Activated CD8-positive, alpha-beta memory T cell treated with anti-CD3 and anti-CD28 coated beads, Interleukin-2, amount 10 ng/mL, durations not matched to agents 7 days and 5 days (primary cell): ENCODE results near the gene FEM1B. TPM values are rescaled to one million over a fixed set of nuclear protein-coding genes. Genes with fewer than 3 reads are reported as not detected.

ENCODE experiments used
- ATAC-seq: fragments of 150-1000 bp; cut with Tn5 transposase; one replicate; pipeline ENCODE4 v1.10.0; 2021; ENCODE audit warnings: moderate library complexity
- CTCF ChIA-PET: fragments of 350-600 bp; sonication (Branson Sonifier 250); formaldehyde crosslinking; loops from one replicate; lab custom pipeline; 2021; ENCODE audit warnings: antibody characterized with exemption; lab: Charles Lee
- DNase-seq: peaks from one replicate; pipeline ENCODE4 v3.0.0-alpha.2; 2020
- H3K27ac Mint-ChIP-seq: one replicate; pipeline ENCODE4 v1.8.0; 2021; ENCODE audit warnings: mild to moderate bottlenecking, mixed read lengths
- H3K27me3 Mint-ChIP-seq: one replicate; pipeline ENCODE4 v1.8.0; 2021; ENCODE audit warnings: mixed read lengths
- H3K36me3 Mint-ChIP-seq: one replicate; pipeline ENCODE4 v1.8.0; 2021; ENCODE audit warnings: mild to moderate bottlenecking, mixed read lengths
- H3K4me1 Mint-ChIP-seq: one replicate; pipeline ENCODE4 v1.8.0; 2021; ENCODE audit warnings: mixed read lengths
- H3K4me3 Mint-ChIP-seq: one replicate; pipeline ENCODE4 v1.8.0; 2021; ENCODE audit warnings: mild to moderate bottlenecking, moderate library complexity, mixed read lengths
- H3K9me3 Mint-ChIP-seq: one replicate; pipeline ENCODE4 v1.8.0; 2022; ENCODE audit warnings: low read depth, mixed read lengths
- total RNA-seq, 2 experiments: library from RNA; stranded (reverse); gene quantifications; one replicate each; pipeline ENCODE4 v1.2.3, GENCODE V29; 2021

The FEM1B gene
- total RNA-seq, 2 experiments from 2014 or later, result 48.3 to 50.1 TPM

DNA sequence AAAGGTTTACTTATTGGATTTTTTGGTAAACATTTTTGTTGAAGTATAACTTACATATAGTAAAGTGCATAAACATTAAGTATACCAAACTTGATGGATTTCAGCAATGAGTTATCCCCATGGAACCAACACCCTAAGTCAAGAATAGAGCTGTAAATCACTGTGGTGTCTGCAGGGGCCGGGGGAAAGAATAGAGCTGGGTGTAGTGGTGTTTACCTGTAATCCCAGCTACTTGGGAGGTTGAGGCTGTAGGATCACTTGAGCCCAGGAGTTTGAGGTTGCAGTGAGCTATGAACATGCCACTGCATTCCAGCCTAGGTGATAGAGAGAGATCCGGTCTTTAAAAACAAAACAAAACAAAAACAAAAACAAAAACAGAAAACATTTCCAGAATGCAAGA, 13.3 kb upstream of the FEM1B start:
- ATAC-seq (no peak), DNase-seq (no peak)
- Mint-ChIP-seq H3K9me3 (no peaks in the 10 kb centered on the region), H3K27me3 (peaks cover 47% of the 10 kb centered on the region), H3K27ac (no peak overlapping the region), H3K4me3 (no peak overlapping the region), H3K36me3 (no peaks in the 10 kb centered on the region), H3K4me1 (no peaks in the 10 kb centered on the region)
- CTCF ChIA-PET, result interaction anchor here (0.5 to 1.7 kb wide), 5 partner anchors 12 to 984 kb away, joined by 3 to 6 read pairs (median 4); partner anchors contain the start of gene FEM1B

GRCh38 chr15:68265081-68265480, 12.5 kb upstream of the FEM1B start:
- Mint-ChIP-seq H3K27ac (no peak overlapping the region), H3K27me3 (peaks cover 47% of the 10 kb centered on the region)

GRCh38 chr15:68265674-68266073, 11.9 kb upstream of the FEM1B start:
- H3K36me3 Mint-ChIP-seq, result no peaks in the 10 kb centered on the region
- no peak overlapping the region for H3K27ac Mint-ChIP-seq
- no peaks in the 10 kb centered on the region for H3K9me3 Mint-ChIP-seq
- DNase-seq (no peak), ATAC-seq (no peak)
- CTCF ChIA-PET, result interaction anchor here (0.9 to 1.2 kb wide), 3 partner anchors 13 to 40 kb away, joined by 3 to 5 read pairs (median 3); no protein-coding TSS in a partner anchor
- no peaks in the 10 kb centered on the region for H3K4me1 Mint-ChIP-seq
- H3K27me3 Mint-ChIP-seq, result peaks cover 47% of the 10 kb centered on the region
- H3K4me3 Mint-ChIP-seq, result no peak overlapping the region

More at GRCh38 chr15:68265081-68265480, 12.5 kb upstream of the FEM1B start:
- H3K4me1 Mint-ChIP-seq, result no peaks in the 10 kb centered on the region
- no peaks in the 10 kb centered on the region for H3K9me3 Mint-ChIP-seq
- CTCF ChIA-PET, result interaction anchor here (0.9 to 1.6 kb wide), 4 partner anchors 12 to 41 kb away, joined by 3 to 5 read pairs (median 4); partner anchors contain the start of gene FEM1B
- no peaks in the 10 kb centered on the region for H3K36me3 Mint-ChIP-seq
- H3K4me3 Mint-ChIP-seq, result no peak overlapping the region
- ATAC-seq, result no peak
- DNase-seq, result no peak

GRCh38 chr15:68268405-68268804, 9.1 kb upstream of the FEM1B start:
- Mint-ChIP-seq H3K27me3 (peaks cover 35% of the 10 kb centered on the region), H3K27ac (no peak overlapping the region), H3K4me1 (no peaks in the 10 kb centered on the region), H3K4me3 (no peak overlapping the region), H3K9me3 (no peaks in the 10 kb centered on the region), H3K36me3 (no peaks in the 10 kb centered on the region)
- DNase-seq (no peak), ATAC-seq (no peak)
- CTCF ChIA-PET, result interaction anchor here (0.6 to 0.9 kb wide), 2 partner anchors 8 to 15 kb away, joined by 3 to 4 read pairs; no protein-coding TSS in a partner anchor

DNA sequence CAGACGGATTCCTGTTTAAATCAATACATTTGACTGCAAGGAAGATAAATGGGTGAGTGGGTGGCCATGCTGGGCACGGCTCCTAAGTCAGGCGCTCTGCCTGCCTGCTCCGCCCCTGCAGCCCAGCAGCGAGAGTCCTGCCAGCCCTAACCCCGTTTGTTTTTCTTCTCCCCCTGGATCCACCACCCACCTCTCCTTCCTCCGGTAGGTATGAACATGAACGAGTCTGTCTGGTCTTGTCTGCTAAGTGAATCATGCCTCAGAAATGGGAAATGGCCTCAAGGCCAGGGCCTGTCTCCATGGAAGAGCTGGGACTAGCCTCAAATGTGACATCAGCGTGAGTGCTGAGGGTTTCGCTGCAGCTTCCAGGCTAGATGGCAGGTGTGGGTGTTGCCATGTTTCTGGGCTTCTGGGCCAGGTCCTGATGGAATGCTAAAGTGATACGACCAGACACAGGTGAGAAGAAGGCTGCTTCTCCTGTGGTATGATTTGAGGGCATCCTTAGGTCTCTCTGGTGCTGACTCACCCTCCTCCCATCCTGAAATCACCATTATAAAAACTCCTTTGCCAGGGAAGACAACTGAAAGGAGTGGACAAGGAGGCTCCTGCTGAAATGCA, 5.6 kb upstream of the FEM1B start:
- Mint-ChIP-seq H3K4me3 (no peak overlapping the region), H3K4me1 (peaks cover 8% of the 10 kb centered on the region), H3K36me3 (no peaks in the 10 kb centered on the region), H3K9me3 (no peaks in the 10 kb centered on the region), H3K27ac (no peak overlapping the region), H3K27me3 (peaks cover 14% of the 10 kb centered on the region)
- no peak for ATAC-seq
- no peak for DNase-seq
- CTCF ChIA-PET, result interaction anchor here (1.2 kb wide), 1 partner anchor 19 kb away, joined by 3 read pairs; no protein-coding TSS in a partner anchor

- ATAC-seq, result no peak
- no peaks in the 10 kb centered on the region for H3K36me3 Mint-ChIP-seq
- CTCF ChIA-PET, result interaction anchor here (1.2 kb wide), 1 partner anchor 20 kb away, joined by 3 read pairs; no protein-coding TSS in a partner anchor
- no peak overlapping the region for H3K4me3 Mint-ChIP-seq
- H3K27me3 Mint-ChIP-seq, result peaks cover 10% of the 10 kb centered on the region
- no peak overlapping the region for H3K27ac Mint-ChIP-seq
- H3K4me1 Mint-ChIP-seq, result peaks cover 10% of the 10 kb centered on the region
- no peak for DNase-seq
- no peaks in the 10 kb centered on the region for H3K9me3 Mint-ChIP-seq
These were observed 4.7 kb upstream of the FEM1B start for GRCh38 chr15:68272721-68273271.

- DNase-seq (no peak), ATAC-seq (no peak)
- H3K36me3 Mint-ChIP-seq, result no peaks in the 10 kb centered on the region
- H3K4me1 Mint-ChIP-seq, result peaks cover 15% of the 10 kb centered on the region
- H3K27me3 Mint-ChIP-seq, result no peaks in the 10 kb centered on the region
- CTCF ChIA-PET, result interaction anchor here (1.7 kb wide), 1 partner anchor 32 kb away, joined by 5 read pairs; no protein-coding TSS in a partner anchor
- no peaks in the 10 kb centered on the region for H3K9me3 Mint-ChIP-seq
- H3K27ac Mint-ChIP-seq, result no peak overlapping the region
- no peak overlapping the region for H3K4me3 Mint-ChIP-seq
These were observed 3.2 kb upstream of the FEM1B start for GRCh38 chr15:68274201-68274848.

DNA sequence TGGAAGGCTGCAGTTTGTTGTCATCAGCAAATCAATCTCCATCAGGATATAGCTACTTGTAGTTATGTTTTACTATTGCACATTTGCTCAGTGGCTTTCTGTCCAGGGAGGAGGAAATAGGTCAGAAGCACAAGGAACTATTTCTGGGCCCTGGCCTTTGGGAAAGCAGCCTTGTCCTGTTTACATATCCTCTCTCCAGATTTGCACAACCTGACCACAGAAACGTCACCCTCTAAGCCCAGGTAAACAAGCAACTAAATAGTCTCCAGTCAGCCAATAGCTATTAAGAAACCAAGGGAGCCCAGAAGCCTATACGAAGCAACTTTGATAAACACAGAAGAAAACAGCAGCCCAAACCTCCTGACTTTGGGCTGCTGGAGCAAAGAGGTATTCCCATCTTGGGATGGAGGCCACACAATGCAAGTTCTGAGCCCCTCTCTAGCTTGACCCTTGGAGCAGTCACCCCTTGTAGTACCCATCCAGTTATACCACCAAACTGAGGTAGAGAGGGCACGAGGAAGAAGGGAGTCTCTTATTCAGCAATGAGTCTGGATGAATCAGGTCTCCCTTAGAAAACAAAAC, 2.3 kb upstream of the FEM1B start:
- Mint-ChIP-seq H3K4me3 (no peak overlapping the region), H3K36me3 (peaks cover 4% of the 10 kb centered on the region), H3K4me1 (peaks cover 24% of the 10 kb centered on the region), H3K27me3 (no peaks in the 10 kb centered on the region), H3K27ac (no peak overlapping the region), H3K9me3 (no peaks in the 10 kb centered on the region)
- CTCF ChIA-PET, result interaction anchor here (1.7 kb wide), 1 partner anchor 31 kb away, joined by 5 read pairs; no protein-coding TSS in a partner anchor
- ATAC-seq (no peak), DNase-seq (no peak)

DNA sequence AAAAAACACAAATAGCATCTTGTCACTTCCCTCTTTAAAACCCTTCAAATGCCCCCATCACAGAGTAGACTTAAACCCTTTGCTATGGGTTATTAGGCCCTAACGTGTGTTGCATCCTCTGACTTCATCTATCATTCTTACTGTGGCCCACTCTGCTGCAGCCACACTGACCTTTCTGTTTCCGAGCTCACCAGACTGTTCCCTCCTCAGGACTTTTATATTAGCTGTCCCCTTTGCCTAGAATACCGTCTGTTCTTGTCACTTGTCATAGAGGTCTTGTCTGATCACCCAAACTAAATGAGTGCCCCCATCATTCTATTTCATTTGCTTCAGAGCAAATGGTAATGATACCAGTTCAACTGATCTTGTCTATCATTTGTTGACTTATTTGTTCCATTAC, 877 bp upstream of the FEM1B start:
- ATAC-seq (no peak), DNase-seq (no peak)
- no peaks in the 10 kb centered on the region for H3K27me3 Mint-ChIP-seq
- H3K9me3 Mint-ChIP-seq, result no peaks in the 10 kb centered on the region
- peaks cover 37% of the 10 kb centered on the region for H3K4me1 Mint-ChIP-seq
- CTCF ChIA-PET, result interaction anchor here (0.6 to 4.1 kb wide), 6 partner anchors 12 to 32 kb away, joined by 3 to 25 read pairs (median 4); no protein-coding TSS in a partner anchor
- H3K27ac Mint-ChIP-seq, result peak overlapping the region; percentile 95
- H3K36me3 Mint-ChIP-seq, result peaks cover 7% of the 10 kb centered on the region
- H3K4me3 Mint-ChIP-seq, result peak overlapping the region; percentile 92

DNA sequence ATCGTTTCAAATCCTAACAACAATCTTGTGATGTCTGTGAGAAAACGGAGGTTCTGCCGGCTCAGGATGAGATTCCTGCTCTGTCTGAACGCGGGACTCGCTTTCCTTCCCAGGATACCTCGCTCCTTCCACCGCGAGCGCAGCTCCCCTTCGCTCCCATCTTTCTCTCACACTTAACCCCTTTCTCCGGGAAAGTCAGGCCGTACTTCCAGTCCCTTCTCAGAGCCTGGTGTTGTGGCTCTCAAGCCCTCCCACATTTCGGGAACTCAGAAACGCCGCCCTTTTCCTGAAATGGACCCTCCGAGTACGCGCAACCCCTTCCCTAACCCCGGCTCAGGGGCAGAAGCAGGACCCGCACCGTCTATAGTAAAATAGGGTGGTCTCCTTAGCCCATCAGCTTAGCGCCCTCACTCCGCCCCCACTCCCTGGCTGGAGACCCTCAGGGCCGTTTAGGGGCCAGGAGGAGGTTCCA, 378 bp upstream of the FEM1B start:
- CTCF ChIA-PET, result interaction anchor here (0.6 to 4.1 kb wide), 10 partner anchors 13 to 49 kb away, joined by 3 to 25 read pairs (median 4); no protein-coding TSS in a partner anchor
- Mint-ChIP-seq H3K4me3 (peak overlapping the region; percentile 92), H3K27me3 (no peaks in the 10 kb centered on the region), H3K27ac (peak overlapping the region; percentile 95), H3K9me3 (no peaks in the 10 kb centered on the region), H3K36me3 (peaks cover 7% of the 10 kb centered on the region), H3K4me1 (peaks cover 42% of the 10 kb centered on the region)
- ATAC-seq (peak; percentile 16), DNase-seq (no peak)

- CTCF ChIA-PET, result interaction anchor here (1.0 to 4.1 kb wide), 5 partner anchors 12 to 48 kb away, joined by 3 to 25 read pairs (median 3); no protein-coding TSS in a partner anchor
- H3K4me1 Mint-ChIP-seq, result peaks cover 46% of the 10 kb centered on the region
These were observed 725 bp downstream of the FEM1B start for GRCh38 chr15:68278345-68278594.

DNA sequence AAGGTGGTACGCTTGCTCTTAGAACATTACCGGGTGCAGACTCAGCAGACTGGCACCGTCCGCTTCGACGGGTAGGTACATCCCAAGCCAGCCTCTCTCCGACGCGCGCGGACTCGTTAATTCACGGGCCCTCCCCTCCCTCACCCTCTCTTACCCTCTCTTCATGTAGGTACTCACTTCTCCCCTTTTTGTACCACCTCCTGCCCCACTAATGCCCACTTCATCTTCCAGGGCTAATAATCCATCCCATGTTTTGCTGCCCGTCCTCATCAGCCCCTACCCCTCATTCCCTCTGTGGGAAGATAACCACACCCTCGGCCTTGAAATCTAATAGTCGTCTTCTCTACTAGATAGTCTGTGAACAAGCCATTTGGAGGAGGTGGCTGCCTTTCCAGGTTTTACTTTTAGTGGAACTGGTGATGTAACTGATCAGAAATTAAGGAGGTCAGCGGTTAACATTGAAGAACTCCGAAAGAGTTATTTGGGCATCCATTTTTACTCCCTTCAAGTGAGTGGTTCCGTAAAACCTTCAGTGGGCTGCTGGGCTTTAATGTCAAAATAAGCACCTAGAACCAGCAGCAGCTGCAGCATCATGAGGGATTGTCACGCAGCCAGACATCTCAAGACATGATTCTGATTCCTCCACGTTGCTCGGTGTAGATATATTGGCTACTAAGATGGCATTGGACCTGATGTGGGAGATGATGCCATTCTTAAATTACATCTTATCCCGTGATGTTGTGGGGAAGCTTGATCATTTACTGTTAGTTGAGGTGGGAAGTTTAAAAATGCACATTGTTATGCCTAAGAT, 1.3 kb downstream of the FEM1B start:
- no peak for ATAC-seq
- H3K27ac Mint-ChIP-seq, result peak overlapping the region; percentile 91
- H3K4me1 Mint-ChIP-seq, result peaks cover 48% of the 10 kb centered on the region
- H3K27me3 Mint-ChIP-seq, result no peaks in the 10 kb centered on the region
- peak overlapping the region; percentile 92 for H3K4me3 Mint-ChIP-seq
- no peak for DNase-seq
- peaks cover 8% of the 10 kb centered on the region for H3K36me3 Mint-ChIP-seq
- CTCF ChIA-PET, result interaction anchor here (1.9 to 4.1 kb wide), 2 partner anchors 26 to 27 kb away, joined by 6 to 25 read pairs; no protein-coding TSS in a partner anchor
- H3K9me3 Mint-ChIP-seq, result no peaks in the 10 kb centered on the region

More at GRCh38 chr15:68278345-68278594, 725 bp downstream of the FEM1B start:
- ATAC-seq (no peak), DNase-seq (peak; percentile 84)
- no peaks in the 10 kb centered on the region for H3K27me3 Mint-ChIP-seq
- no peaks in the 10 kb centered on the region for H3K9me3 Mint-ChIP-seq
- H3K27ac Mint-ChIP-seq, result peak overlapping the region; percentile 91
- peaks cover 7% of the 10 kb centered on the region for H3K36me3 Mint-ChIP-seq
- peak overlapping the region; percentile 92 for H3K4me3 Mint-ChIP-seq
